ENCODE data around the gene FOXI3.

DNA sequence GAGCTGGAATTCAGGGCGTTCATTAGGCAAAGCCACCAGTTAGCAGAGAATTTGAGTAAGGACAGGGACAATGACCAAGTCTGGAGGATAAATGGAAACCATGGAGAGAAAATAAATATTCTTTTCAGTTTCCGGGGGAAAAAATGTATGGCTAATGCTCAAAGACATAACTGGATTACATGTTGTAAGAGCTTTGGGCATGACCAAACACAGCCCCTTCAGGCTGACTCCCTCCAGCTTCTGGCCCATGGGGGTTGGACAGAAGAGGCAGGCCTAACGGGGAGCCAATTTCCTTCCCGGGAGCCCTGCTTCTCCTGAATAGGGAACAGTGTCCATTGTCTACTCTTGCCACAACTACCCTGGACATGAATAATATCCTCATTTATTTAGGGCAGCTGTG is 39.5 kb upstream of the FOXI3 start:
- no peak for TF ChIP-seq POLR2A (IDR thresholded peaks at IDR 0.05)
- TF ChIP-seq, protein P1, sequence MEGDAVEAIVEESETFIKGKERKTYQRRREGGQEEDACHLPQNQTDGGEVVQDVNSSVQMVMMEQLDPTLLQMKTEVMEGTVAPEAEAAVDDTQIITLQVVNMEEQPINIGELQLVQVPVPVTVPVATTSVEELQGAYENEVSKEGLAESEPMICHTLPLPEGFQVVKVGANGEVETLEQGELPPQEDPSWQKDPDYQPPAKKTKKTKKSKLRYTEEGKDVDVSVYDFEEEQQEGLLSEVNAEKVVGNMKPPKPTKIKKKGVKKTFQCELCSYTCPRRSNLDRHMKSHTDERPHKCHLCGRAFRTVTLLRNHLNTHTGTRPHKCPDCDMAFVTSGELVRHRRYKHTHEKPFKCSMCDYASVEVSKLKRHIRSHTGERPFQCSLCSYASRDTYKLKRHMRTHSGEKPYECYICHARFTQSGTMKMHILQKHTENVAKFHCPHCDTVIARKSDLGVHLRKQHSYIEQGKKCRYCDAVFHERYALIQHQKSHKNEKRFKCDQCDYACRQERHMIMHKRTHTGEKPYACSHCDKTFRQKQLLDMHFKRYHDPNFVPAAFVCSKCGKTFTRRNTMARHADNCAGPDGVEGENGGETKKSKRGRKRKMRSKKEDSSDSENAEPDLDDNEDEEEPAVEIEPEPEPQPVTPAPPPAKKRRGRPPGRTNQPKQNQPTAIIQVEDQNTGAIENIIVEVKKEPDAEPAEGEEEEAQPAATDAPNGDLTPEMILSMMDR (IDR thresholded peaks at IDR 0.05), result no peak
